HepG2 (cell line): ENCODE measurements around the gene POLA2. TPM values are rescaled to one million over a fixed set of nuclear protein-coding genes. Genes with fewer than 3 reads are reported as not detected.

ENCODE experiments used
- BCL6 ChIP-seq: IDR thresholded peaks from 2 replicates; pipeline ENCODE4 v1.6.1; 2016; ENCODE audit warnings: missing genetic modification reagents, missing compliant biosample characterization
- CHD2 ChIP-seq: IDR thresholded peaks from 2 replicates; pipeline ENCODE4 v1.6.1; 2011; ENCODE audit warnings: low read depth, low read length, improper control_type of control experiment
- MEF2D ChIP-seq: sonication (generic); formaldehyde crosslinking; IDR thresholded peaks from 2 replicates; pipeline ENCODE4 v1.5.1; 2020; ENCODE audit warnings: mild to moderate bottlenecking, missing genetic modification reagents
- MEIS1 ChIP-seq: sonication (generic); formaldehyde crosslinking; IDR thresholded peaks from 2 replicates; pipeline ENCODE4 v1.9.0; 2021; ENCODE audit warnings: mild to moderate bottlenecking, missing genetic modification reagents, moderate library complexity, borderline replicate concordance
- NFIC ChIP-seq: IDR thresholded peaks from 2 replicates; pipeline ENCODE4 v1.6.1; 2012; ENCODE audit warnings: mild to moderate bottlenecking, low read length, inconsistent platforms
- NR2F6 ChIP-seq, 2 experiments: IDR thresholded peaks; 2 replicates each; pipeline ENCODE4 v1.6.1; 2016; ENCODE audit warnings: antibody characterized with exemption in 1 of 2, mild to moderate bottlenecking in 1 of 2
- PLRG1 ChIP-seq: fragments of 450-650 bp; conservative IDR thresholded peaks from 2 replicates; pipeline ENCODE4 v1.6.1; 2016
- PRDM15 ChIP-seq: sonication (generic); formaldehyde crosslinking; IDR thresholded peaks from 2 replicates; pipeline ENCODE4 v1.4.0; 2020; ENCODE audit warnings: missing genetic modification reagents
- SRSF9 ChIP-seq: fragments of 200-400 bp; formaldehyde crosslinking; IDR thresholded peaks from 2 replicates; pipeline ENCODE4 v1.6.1; 2018; ENCODE audit warnings: borderline replicate concordance, mild to moderate bottlenecking, low read depth, low read length; ENCODE audit not compliant: insufficient read depth, poor library complexity, severe bottlenecking
- ZNF160 ChIP-seq: sonication (generic); formaldehyde crosslinking; IDR thresholded peaks from 2 replicates; pipeline ENCODE4 v1.8.0; 2022; ENCODE audit warnings: mild to moderate bottlenecking, inconsistent platforms, missing genetic modification reagents
- ZNF18 ChIP-seq: sonication (generic); formaldehyde crosslinking; IDR thresholded peaks from 2 replicates; pipeline ENCODE4 v1.8.0; 2022; ENCODE audit warnings: mild to moderate bottlenecking, missing genetic modification reagents; ENCODE audit not compliant: insufficient replicate concordance
- ZNF567 ChIP-seq: sonication (generic); formaldehyde crosslinking; IDR thresholded peaks from 2 replicates; pipeline ENCODE4 v1.8.1; 2023; ENCODE audit warnings: mild to moderate bottlenecking, missing genetic modification reagents, borderline replicate concordance
- ZNF644 ChIP-seq: IDR thresholded peaks from 2 replicates; pipeline ENCODE4 v1.6.1; 2016; ENCODE audit warnings: low read depth
- ZNF788 ChIP-seq: sonication (generic); formaldehyde crosslinking; IDR thresholded peaks from 2 replicates; pipeline ENCODE4 v1.5.0; 2020; ENCODE audit warnings: mild to moderate bottlenecking, missing genetic modification reagents, borderline replicate concordance
- ZNF883 ChIP-seq: sonication (generic); formaldehyde crosslinking; IDR thresholded peaks from 2 replicates; pipeline ENCODE4 v1.5.1; 2020; ENCODE audit warnings: mild to moderate bottlenecking, missing genetic modification reagents; ENCODE audit errors: not compliant biosample characterization
- ZSCAN31 ChIP-seq: sonication (generic); formaldehyde crosslinking; IDR thresholded peaks from 2 replicates; pipeline ENCODE4 v1.5.0; 2020; ENCODE audit warnings: low read depth, mild to moderate bottlenecking, missing genetic modification reagents
- polyA plus RNA-seq, 8 experiments: library from polyadenylated mRNA; depleted of rRNA in 3 of 8; stranded (reverse) in 7 of 8; unstranded in 1 of 8; fragments of >200 nt; fragmentation: Illumina TruSeq in 4 of 8; extraction: Trizol in 4 of 8; gene quantifications; 2 replicates each; pipeline versions ENCODE4 v1.2.1 to v1.2.3, GENCODE V29; 2011 to 2016; ENCODE audit warnings: low read depth in 4 of 8, missing spikeins in 1 of 8, mixed read lengths in 1 of 8; ENCODE audit not compliant: insufficient read depth in 1 of 8
- total RNA-seq, 5 experiments: library from RNA; depleted of rRNA; stranded (reverse); fragments of >200 nt; fragmentation: Illumina TruSeq; extraction: Trizol; gene quantifications; 2 replicates each; pipeline ENCODE4 v1.2.3, GENCODE V29; 2016; ENCODE audit warnings: low read depth in 1 of 5
- TF ChIP-seq, protein P1 (sequence below): sonication (generic); formaldehyde crosslinking; IDR thresholded peaks from 2 replicates; pipeline ENCODE4 v1.9.0; 2021; ENCODE audit warnings: missing genetic modification reagents, mild to moderate bottlenecking, borderline replicate concordance
- TF ChIP-seq, protein P2 (sequence below): sonication (generic); formaldehyde crosslinking; IDR thresholded peaks from 2 replicates; pipeline ENCODE4 v1.5.0; 2020; ENCODE audit warnings: mild to moderate bottlenecking, missing genetic modification reagents, borderline replicate concordance

POLA2 gene
- total and polyA plus RNA-seq, 2 of the 13 experiments (the other 11 are each of a cell fraction or from before 2014, with no cell fraction given), result 9.7 to 15.6 TPM

DNA sequence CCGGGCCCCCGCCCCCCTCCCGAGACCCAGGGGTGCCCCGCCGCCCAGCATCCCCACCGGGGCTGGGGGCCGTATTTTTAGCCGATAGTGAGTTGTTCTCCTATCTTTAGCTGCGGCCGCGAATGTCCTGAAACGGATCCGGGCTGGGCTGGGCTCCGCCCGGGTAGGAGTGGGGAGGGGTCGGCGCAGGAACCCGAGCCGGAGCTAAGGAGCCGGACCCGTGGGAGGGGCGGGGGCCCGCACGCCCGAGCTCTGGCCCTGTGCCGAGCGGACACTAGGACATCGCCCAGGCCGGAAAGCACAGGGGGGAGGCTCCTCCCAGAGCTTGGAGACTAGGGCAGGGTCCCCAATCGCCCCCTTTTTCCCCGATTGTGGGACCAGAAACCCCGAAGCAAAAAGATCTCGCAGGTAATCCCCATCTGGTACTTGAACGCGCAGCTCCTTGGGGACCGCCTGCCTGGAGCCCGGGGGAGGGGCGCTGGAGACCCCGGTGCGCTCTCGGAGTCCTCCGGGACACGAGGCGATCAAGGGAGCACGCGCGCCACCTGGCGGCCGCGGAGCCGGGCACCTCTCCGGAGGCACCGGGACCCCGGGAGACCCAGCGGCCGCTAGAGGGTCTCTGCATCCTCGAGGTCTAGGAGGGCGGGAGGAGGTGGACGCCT is 53.6 kb downstream of the POLA2 start (continued):
- TF ChIP-seq NR2F6 (IDR thresholded peaks at IDR 0.05) (no peak), NR2F6 (CRISPR knock-in tag; IDR thresholded peaks at IDR 0.05) (peak; percentile 37; the same call in 1 of the 2 replicates), ZNF18 (CRISPR knock-in tag) (no peak), BCL6 (CRISPR knock-in tag) (peak; percentile 57; the same call in 1 of the 2 replicates), ZNF883 (no peak), ZNF644 (CRISPR knock-in tag) (no peak), ZNF567 (CRISPR knock-in tag) (no peak), MEIS1 (0 out of 2 replicates have a peak, but pooled peaks have one; percentile 26), ZNF788 (CRISPR knock-in tag) (no peak), MEF2D (no peak), SRSF9 (no peak), NFIC (no peak), ZSCAN31 (CRISPR knock-in tag) (no peak), ZNF160 (CRISPR knock-in tag) (no peak; the same call in 1 of the 2 replicates), PLRG1 (no peak), PRDM15 (CRISPR knock-in tag) (peak; percentile 25; the same call in 1 of the 2 replicates), CHD2 (no peak)
- TF ChIP-seq, protein P1, sequence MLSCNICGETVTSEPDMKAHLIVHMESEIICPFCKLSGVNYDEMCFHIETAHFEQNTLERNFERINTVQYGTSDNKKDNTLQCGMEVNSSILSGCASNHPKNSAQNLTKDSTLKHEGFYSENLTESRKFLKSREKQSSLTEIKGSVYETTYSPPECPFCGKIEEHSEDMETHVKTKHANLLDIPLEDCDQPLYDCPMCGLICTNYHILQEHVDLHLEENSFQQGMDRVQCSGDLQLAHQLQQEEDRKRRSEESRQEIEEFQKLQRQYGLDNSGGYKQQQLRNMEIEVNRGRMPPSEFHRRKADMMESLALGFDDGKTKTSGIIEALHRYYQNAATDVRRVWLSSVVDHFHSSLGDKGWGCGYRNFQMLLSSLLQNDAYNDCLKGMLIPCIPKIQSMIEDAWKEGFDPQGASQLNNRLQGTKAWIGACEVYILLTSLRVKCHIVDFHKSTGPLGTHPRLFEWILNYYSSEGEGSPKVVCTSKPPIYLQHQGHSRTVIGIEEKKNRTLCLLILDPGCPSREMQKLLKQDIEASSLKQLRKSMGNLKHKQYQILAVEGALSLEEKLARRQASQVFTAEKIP, result no peak
- TF ChIP-seq, protein P2, sequence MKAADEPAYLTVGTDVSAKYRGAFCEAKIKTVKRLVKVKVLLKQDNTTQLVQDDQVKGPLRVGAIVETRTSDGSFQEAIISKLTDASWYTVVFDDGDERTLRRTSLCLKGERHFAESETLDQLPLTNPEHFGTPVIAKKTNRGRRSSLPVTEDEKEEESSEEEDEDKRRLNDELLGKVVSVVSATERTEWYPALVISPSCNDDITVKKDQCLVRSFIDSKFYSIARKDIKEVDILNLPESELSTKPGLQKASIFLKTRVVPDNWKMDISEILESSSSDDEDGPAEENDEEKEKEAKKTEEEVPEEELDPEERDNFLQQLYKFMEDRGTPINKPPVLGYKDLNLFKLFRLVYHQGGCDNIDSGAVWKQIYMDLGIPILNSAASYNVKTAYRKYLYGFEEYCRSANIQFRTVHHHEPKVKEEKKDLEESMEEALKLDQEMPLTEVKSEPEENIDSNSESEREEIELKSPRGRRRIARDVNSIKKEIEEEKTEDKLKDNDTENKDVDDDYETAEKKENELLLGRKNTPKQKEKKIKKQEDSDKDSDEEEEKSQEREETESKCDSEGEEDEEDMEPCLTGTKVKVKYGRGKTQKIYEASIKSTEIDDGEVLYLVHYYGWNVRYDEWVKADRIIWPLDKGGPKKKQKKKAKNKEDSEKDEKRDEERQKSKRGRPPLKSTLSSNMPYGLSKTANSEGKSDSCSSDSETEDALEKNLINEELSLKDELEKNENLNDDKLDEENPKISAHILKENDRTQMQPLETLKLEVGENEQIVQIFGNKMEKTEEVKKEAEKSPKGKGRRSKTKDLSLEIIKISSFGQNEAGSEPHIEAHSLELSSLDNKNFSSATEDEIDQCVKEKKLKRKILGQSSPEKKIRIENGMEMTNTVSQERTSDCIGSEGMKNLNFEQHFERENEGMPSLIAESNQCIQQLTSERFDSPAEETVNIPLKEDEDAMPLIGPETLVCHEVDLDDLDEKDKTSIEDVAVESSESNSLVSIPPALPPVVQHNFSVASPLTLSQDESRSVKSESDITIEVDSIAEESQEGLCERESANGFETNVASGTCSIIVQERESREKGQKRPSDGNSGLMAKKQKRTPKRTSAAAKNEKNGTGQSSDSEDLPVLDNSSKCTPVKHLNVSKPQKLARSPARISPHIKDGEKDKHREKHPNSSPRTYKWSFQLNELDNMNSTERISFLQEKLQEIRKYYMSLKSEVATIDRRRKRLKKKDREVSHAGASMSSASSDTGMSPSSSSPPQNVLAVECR (CRISPR knock-in tag), result peak; percentile 57
